NCI-H187 (cell line): ENCODE data around the gene VSIG10L.

ENCODE experiments used
- DNase-seq, 2 experiments: peaks; one replicate each; lab custom pipeline; 2025; lab: John Stamatoyannopoulos, UW

The VSIG10L gene

DNA sequence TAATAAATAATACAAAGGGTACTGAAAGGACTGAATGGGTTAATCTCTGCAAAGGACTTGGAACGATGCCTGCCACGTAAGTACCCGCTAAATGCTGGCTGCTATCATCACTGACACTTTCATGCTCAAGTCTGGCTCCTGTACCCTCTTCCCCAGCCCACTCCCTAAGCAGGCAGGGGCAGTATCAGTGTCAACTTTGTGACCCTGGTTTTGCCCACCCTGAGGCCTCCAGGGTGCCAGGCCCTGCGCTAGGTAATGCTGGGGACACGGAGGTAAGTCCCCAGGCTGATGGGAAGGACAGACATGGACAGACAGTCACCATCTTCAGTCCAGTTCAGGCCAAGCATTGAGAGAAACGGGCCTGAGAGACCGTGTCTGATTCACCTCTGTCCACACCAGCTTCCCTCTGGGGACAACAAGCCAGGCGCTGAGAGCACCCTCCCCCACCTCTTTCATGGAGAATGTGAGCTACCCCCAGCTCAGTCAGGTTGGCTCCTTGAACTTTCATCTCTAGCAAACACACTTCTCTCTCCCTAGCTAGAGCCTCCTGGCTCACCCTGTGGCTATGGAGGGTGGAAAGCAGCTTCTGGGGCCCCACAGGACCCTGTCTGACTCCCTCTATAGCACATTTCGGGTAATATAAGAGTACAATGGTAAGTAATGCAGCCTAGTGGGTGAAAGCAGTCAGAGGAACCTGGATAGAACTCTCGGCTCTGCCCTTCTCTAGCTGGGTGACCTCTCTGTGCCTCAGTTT is 23.4 kb upstream of the VSIG10L start:
- DNase-seq: no peak

DNA sequence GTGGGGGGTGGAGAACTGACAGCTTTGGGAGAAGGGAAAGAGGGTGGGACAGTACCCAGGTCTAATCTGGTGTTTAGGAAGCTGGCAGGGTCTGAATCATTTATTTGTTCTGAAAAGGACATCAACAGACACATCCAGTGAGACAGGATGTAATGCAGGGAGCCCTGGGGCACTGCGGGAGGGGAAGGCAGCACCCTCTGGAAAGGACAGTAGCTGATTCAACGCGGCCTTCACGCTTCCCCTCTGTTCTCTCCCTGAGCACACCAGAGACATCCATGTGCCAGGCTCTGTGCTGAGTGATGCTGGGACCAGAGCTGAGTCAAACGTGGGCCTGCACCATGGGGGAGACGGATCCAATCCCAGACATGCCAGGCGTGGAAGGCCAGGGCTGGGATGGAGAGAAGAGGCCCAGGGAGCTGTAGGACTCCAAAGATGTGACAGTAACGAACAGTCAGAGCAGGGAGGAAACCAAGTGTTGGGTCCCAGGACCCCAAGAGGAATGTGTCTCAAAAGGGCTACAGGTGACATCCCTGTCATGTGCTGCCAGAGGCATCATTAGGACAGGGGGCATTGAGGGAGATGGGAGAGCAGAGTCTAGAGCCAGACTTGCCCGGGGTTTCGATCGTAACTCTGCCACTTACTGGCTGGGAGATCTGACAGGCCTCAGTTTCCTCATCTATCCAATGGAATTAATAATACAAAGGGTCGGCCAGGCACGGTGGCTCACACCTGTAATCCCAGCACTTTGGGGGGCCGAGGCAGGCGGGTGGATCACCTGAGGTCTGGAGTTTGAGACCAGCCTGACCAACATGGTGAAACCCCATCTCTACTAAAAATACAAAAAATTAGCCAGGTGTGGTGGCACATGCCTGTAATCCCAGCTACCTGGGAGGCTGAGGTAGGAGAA is 22.5 kb upstream of the VSIG10L start:
- no peak for DNase-seq

DNA sequence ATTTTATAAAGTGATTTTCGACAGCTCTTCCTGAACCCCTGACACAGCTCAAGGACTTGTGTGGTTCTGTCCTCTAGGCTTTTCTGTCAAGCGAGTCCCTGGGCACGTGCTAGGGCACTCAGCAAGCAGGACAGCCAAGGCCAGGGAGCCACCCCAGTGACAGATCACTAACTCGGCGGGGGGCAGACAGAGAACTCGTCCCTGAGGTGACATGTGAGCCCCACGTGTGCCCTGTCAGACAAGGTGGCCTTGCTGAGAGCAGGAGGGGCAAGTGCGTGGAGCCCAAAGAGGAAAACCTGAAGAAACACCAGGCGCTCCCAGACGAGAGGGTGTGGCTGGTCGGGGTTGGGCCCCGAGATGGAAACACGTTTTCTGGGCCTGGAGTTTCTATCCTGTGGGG is 19.3 kb upstream of the VSIG10L start:
- no peak for DNase-seq

DNA sequence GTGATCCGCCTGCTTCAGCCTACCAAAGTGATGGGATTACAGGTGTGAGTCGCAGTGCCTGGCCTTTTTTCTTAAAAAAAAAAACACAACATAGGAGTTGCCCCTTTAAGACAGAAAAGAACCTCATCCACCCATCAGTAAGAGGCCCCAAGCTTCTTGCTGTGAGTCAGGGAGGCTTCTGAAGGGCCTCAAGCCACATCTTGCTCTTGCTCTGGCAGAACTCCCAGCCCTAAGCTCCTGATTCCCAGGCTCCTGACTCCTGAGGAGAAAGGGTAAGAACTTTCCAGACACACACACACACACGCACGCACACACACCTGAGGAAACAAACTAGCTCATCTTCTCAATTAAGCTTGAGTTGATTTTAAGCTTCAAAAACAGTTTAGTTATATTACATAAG is 17.4 kb upstream of the VSIG10L start:
- no peak for DNase-seq

DNA sequence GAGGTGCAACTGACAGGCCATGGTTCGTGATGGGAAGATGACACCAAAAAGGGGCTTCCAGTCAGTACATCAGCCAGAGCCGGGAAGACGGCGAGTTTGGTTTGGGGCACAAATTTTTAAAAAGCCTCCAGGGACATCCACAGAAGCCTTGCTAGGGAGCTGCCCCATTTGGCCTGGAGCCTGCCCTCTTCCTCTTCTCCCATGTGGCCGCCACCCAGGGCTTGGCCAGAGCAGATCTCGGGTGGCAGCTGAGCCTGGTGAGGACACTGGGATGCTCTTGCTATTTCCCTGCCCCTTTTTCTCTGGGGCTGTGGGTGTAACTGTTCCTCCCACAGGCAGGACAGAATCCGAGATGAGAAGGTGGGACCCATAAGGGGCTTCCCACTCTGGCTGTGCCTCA is 16.0 kb upstream of the VSIG10L start:
- DNase-seq: no peak

DNA sequence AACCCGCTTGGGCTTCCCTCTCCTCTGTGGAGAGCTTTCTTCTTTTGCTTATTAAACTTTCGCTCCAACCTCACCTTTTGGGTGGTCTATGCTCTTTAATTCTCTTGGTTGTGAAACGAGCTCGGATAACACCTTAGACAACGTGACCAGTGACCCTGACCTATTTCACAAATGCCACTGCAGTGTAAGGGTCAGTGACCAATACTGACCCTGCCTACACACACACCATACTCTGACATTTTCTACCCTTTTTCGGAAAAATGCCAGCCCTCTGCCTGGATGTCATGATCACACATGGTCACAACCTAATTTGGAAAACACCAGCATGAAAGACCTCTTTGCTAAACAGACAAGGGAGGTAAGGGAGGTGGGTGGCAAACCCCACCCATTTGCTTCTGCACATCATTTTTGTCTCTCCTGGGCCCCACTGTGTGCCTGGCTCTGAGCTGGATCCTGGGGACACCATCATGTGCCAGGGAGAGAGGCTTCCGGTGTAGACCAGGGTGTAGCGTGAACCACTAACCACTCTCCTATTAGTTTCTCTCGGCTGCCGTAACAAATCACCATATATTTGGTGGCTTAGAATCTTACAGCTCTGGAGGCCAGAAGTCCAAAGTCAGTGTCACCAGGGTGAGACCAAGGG is 14.3 kb upstream of the VSIG10L start:
- no peak for DNase-seq

DNA sequence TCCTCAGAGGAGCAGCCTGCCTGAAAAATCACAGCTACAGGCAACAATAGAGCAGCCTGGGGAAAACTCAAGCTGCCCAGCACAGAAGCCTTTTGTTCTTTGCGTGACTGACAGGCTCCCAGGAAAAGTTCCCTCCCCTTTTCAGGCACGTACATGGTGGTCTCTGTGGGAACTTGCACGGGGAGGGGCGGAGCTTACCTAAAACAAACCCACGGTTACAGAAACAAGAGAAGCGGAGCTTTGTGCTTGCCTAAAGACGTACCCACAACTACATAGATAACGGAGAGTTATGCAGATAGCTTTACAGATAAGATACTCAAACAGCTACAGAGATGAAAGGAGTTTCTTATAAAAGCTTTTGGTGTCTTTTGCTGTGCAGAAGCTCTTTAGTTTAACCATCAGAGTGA is 12.8 kb upstream of the VSIG10L start:
- DNase-seq: no peak

DNA sequence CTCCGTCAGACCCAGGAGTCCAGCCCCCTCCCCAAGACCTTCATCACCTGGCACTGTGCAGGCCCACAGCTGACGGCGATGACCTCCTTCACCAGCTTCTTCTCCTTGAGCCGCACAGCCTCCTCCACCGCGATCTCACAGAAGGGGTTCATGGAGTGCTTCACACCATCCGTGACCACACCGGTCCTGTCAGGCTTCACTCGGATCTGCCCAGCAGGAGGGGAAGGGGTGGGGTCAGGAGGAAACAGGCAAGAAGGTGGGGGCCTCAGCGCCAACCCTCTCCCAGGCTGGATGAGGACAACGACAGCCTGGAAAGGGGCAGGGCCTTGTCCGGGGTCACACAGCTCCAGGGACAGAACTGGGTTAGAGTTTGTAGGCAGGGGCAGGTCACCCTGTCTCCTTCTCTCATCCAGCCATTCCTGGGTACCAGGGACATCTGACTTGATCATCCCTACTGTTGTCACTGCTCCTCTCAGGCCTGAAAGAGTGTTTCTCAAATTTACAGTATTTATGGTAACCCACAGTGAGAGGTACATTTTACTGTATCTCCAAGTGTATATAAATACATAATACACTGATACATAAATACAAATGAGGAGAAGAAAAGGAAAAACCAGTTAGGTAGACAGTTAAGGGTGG is 12.3 kb upstream of the VSIG10L start:
- no peak for DNase-seq

DNA sequence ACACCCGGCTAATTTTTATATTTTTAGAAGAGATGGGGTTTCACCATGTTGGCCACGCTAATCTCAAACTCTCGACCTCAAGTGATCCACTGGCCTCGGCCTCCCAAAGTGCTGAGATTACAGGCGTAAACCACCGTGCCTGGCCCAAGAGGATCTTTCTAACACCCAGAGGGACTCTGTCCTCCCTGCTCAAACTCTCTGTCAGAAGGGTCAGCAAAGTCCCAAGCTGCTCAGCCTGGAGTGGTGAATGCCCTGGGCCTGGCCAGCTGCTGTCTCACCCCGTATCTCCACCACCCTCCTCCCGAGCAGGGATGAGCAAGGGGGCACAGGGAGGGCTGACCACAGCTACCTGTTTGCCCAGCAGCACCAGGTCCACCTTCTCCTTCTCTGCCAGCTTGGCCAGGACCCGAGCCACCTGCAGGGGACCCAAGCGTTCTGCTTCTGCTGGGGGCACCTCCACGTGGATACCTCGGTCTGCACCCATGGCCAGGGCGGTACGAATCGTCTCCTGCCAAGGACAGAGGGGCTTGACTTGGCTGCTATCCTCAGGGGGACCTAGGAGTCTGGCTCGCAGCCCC is 10.9 kb upstream of the VSIG10L start:
- DNase-seq: no peak

DNA sequence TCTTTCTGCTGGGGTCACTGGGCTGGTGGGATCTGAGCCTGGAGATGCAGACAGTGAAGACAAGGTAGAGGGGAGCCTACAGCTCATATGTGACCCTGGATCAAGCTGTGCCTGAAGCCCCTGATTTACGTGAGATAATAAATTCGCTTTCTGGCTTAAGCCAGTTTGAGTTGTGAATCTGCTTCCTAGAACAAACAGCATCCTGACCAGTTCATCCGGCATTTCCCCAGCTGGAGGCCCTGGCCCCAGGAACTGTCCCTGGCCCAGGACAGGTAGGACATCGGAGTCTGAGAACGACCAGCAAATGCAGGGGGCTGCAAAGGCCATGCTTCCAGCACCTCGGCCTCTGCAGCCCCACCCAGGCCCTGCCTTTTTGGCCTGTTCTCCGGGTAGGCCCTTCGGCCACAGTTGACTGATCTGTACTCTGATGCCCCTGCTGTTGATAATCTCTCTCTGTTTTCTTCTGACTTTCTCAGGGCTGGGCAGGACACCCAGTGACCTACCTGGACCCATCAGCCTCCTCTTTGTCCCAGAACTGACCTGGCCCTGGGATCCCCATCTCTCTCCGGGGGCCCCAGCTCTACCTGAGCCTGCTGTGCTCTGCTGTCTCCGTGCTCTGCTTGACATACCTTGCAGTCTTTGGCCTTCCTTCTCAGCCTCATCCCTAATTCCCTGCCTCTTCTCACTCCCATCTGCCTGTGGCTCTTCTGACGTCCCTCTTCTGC is 9.5 kb upstream of the VSIG10L start:
- no peak for DNase-seq

DNA sequence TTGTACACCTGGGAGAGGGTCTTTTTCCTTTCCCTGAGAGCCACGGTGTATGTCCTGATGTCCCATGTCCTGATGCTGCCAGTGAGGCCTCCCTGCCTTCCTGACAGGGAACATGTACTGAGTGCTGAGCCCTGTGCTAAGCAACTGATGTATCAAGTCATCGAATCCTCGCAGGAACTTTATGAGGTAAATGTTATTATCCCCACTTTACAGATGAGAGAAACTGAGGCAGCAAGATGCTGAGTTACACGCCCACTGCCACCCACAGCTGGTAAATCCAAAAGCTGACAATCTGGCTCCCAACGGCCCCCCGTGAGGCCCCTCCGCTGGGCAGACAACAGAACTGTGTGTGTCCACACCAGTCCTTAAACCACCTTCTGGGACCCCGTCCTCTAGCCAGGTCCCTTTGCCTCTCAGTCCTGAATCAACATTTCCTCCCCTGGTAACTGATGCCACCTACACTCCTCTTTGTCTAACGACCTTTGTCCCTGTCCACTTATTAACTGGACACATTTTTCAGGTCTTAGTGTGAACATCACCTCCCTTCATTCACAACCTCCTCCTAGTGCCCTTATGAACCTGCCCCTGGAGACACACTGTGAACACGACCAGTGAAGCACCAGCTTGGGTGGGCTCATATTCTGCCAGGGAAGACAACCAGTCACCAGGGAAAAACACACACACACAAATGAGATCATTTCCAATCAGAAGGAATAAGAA is 5.4 kb upstream of the VSIG10L start:
- no peak for DNase-seq

DNA sequence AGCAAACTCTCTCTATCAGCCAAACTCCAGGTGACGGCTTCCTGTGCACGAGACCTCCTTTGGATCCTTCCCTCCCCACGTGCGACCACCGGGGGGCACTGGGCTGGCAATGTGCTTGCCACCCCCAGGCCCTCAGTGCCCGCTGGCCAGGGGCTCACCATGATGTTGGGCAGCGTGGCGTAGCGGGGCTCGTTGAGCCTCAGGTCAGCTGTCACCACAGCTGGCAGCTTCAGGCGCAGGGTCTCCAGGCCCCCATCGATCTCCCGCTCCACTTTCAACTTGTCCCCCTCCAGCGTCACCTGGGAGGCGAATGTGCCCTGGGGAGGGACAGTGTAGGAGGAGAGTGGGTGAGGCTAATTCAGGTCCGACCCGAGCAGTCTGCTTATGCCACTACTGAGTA is 4.8 kb upstream of the VSIG10L start:
- DNase-seq: no peak

DNA sequence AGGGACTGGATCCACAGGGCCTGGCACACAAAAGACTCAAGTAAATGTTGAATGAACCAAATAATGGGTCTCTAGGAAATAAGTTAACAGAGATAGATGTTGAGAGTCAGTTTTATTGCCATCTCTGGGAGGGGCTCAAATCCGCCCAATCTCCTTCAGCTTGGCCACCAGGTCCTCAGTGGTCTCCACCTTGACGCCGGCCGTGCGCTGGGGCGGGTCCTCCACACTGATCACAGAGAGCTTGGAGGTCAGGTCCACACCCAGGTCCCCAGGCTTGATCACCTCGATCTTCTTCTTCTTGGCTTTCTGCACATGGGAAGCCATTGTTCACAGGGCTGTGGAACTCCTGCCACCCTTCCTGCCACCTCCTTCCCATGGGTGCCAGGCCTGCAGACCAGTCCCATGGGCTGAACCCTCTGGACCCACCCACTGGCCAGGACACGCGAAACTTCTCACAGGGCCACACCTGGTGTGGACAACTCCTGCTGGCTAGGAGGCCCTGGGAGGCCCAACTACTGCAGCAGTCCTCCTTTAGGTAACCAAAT is 3.2 kb upstream of the VSIG10L start:
- DNase-seq: no peak

DNA sequence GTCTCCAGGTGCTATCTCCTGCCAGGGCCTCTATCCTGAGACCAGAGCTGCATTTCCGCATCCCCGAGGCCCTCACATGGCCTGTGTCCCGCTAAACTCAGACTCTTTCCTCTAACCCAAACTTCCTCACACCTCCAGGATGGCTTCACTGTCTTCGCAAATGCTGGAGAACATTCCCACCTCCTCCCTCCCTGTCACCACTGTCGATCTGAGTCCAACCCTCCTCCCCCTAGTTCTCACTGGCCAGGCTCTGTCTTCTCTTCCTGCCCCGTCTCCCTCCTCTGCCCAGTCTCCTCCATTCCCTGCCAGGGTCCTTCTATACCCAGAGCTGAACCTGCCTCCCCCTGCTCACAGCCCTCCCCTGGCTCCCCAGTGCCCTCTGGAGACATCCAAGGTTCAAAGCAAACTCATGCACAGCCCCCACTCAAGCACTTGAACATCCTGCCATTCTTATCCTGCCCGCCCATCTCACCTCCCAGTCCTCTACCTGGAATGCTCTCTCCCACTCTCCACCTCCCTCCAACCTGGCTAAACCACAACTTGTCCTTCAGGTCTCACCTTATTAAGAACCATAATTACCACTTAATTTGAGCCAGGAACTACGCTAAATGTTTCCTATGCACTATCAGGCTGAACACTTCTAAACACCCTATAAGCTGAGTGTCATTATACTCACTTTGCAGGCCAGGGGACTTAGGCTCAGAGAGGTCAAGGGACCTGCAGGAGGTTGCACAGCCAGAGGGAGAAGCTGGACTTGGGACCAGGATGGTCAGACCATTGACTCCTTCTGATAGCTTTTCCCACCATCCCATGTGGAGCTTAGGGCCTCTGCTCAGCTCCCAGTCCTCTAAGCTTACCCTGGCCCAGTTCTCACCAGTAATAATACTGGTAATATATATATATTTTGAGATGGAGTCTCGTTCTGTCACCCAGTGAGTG is 961 bp upstream of the VSIG10L start:
- no peak for DNase-seq

DNA sequence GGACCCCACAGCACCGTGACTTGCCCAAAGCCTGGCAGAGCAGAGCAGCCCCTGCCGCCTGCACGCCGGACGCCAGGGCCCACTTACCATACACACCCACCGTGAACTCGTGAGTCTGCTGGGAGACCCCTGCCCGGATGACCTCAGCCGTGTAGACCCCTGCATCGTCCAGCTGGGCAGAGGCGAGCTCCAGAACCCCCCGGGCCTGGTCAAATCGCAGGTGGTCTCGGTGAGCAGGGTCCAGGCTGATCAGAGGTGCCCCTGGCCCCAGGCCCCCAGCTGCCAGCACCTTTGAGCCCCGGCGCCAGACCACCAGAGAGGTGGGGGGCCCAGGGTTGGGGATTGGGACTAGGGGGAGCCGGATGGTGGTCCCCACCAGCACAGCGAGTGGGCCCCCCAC is 873 bp downstream of the VSIG10L start:
- no peak for DNase-seq

DNA sequence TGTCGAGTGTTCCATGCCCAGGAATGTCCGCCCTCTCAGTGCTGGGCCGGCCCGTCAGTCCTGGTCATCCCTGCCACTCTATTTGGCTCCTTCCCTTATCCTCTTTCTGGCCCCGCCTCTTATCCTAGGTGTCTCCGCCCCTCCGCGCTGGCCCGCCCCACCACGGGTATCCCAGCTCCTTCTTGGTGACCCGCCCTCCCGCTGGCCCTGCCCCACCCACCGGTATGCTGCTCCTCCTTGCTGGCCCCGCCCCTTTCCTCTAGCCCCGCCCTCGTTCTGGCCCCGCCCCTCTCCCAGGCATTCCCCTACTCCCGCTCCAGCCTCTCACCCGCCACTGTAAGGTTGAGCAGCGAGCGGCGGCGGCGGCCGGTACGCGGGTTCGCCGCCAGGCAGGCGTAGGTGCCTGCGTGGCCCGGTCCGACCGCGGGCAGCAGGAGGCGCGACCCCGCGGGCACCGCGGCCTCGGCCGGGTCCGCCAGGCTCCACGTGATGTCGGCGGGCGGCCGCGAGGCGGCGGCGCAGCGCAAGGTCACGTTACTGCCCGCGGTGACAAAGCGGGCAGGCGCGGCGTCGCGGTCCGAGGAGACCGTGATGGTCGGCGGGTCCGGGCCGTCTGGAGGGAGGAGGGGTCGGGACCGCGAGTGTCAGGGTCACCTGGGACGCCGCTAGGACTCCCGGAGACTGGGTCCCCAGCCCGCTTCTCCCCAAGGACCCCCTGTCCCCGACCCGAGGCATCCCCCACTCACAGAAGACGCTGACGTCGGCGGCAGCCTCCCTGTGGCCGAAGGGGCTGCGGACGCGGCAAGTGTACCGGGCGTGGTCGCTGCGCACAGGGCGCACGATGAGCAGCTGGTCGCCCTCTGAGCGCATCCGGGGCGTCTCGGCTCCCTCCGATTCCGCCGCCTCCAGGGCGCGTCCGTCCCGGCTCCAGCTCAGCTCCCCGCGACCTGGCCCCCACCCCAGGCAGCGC is 2.0 kb downstream of the VSIG10L start:
- DNase-seq: no peak

DNA sequence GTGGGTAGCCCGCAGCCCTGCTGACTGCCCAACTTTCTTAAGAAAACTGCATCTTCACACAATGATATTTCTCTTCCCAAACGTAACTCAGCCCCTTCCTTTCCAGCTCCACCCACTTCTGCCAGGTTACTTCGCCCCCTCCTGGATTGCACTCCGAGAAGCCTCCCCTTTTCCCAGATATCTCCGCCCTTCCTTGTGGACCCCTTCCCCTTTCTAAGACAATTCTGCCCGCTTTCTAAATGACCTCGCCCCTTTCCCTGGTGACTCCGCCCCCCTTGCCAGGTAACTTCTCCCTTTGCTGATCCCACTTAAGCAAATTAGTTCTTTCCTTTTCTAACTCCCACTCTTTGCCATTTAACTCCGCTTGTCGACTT is 2.6 kb downstream of the VSIG10L start:
- DNase-seq: no peak
